Ishikawa (cell line): ENCODE measurements around the gene AQP2.

Experiments
- CEBPB ChIP-seq: IDR thresholded peaks from 2 replicates; pipeline ENCODE4 v1.6.1; 2012
- CREB1 ChIP-seq: IDR thresholded peaks from 2 replicates; pipeline ENCODE4 v1.6.1; 2012; ENCODE audit warnings: low read depth
- EGR1 ChIP-seq: IDR thresholded peaks from 2 replicates; pipeline ENCODE4 v1.6.1; 2012
- EP300 ChIP-seq: IDR thresholded peaks from 2 replicates; pipeline ENCODE4 v1.6.1; 2012; ENCODE audit warnings: borderline replicate concordance
- TAF1 ChIP-seq: IDR thresholded peaks from 2 replicates; pipeline ENCODE4 v1.6.1; 2012; ENCODE audit warnings: low read depth, mild to moderate bottlenecking
- TCF12 ChIP-seq: IDR thresholded peaks from 2 replicates; pipeline ENCODE4 v1.6.1; 2012; ENCODE audit warnings: low read depth
- TEAD4 ChIP-seq: IDR thresholded peaks from 2 replicates; pipeline ENCODE4 v1.6.1; 2012
- YY1 ChIP-seq: IDR thresholded peaks from 2 replicates; pipeline ENCODE4 v1.6.1; 2012; ENCODE audit warnings: low read depth
- ZBTB7A ChIP-seq: IDR thresholded peaks from 2 replicates; pipeline ENCODE4 v1.6.1; 2012; ENCODE audit warnings: low read depth
- TF ChIP-seq, protein P1 (sequence below): IDR thresholded peaks from 2 replicates; pipeline ENCODE4 v1.6.1; 2012
- TF ChIP-seq, protein P2 (sequence below): IDR thresholded peaks from 2 replicates; pipeline ENCODE4 v1.6.1; 2012; ENCODE audit warnings: low read depth, mild to moderate bottlenecking

DNA sequence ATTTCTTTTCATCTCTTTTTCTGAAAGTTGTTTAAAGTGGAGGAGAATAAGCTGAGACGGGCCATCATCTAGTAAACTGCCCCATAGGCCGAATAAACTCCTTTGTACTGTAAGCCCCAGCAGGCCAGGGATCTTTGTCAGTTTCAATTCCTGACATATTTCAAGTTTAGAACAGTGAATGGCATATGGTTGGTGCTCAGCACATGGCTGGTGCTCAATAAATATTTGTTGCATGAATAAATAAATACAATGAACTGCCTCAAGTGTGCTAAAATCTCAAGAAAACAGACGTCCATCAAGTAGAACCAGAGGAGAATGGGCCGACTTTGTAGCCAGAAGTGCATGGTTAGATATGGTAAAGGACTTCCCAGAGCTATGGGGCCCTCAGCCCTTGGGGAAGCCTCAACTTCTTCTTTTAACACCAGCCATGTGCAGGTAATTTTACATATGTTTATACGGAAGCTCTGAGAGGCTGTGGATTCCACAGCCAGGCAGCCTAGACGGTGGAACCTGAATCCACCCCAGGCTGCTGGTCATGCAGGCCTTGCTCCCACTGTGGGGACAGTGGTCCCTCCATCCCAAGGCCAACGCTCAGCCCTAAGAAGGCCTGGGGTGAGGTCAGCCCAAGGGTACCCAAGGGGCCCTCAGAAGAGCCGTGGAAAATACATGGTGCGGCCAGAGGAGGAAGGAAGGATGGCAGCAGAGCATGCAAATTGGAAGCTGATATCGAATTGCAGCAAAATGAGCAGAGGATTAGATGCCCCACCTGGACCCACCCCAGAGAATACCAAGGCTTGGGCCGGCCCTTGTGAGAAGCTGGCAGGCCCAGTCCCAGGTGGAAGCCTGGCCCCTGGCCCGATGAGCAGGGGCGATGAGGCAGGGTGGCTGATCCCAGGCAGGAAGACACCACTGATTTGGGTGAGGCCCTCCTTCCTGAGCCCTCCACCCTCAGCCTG lies 8.7 kb upstream of the AQP2 start:
- TF ChIP-seq TCF12 = peak; percentile 17; the same call in 1 of the 2 replicates
- TF ChIP-seq CEBPB = no peak
- TF ChIP-seq, protein P1, sequence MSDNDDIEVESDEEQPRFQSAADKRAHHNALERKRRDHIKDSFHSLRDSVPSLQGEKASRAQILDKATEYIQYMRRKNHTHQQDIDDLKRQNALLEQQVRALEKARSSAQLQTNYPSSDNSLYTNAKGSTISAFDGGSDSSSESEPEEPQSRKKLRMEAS = peak; percentile 67
- no peak; the same call in 1 of the 2 replicates for TF ChIP-seq EP300
- TF ChIP-seq, protein P2, sequence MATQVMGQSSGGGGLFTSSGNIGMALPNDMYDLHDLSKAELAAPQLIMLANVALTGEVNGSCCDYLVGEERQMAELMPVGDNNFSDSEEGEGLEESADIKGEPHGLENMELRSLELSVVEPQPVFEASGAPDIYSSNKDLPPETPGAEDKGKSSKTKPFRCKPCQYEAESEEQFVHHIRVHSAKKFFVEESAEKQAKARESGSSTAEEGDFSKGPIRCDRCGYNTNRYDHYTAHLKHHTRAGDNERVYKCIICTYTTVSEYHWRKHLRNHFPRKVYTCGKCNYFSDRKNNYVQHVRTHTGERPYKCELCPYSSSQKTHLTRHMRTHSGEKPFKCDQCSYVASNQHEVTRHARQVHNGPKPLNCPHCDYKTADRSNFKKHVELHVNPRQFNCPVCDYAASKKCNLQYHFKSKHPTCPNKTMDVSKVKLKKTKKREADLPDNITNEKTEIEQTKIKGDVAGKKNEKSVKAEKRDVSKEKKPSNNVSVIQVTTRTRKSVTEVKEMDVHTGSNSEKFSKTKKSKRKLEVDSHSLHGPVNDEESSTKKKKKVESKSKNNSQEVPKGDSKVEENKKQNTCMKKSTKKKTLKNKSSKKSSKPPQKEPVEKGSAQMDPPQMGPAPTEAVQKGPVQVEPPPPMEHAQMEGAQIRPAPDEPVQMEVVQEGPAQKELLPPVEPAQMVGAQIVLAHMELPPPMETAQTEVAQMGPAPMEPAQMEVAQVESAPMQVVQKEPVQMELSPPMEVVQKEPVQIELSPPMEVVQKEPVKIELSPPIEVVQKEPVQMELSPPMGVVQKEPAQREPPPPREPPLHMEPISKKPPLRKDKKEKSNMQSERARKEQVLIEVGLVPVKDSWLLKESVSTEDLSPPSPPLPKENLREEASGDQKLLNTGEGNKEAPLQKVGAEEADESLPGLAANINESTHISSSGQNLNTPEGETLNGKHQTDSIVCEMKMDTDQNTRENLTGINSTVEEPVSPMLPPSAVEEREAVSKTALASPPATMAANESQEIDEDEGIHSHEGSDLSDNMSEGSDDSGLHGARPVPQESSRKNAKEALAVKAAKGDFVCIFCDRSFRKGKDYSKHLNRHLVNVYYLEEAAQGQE = no peak
- no peak for TF ChIP-seq EGR1
- TF ChIP-seq TAF1 = no peak
- TF ChIP-seq YY1 = 0 out of 2 replicates have a peak, but pooled peaks have one; percentile 35
- TF ChIP-seq TEAD4 = peak; percentile 41
- TF ChIP-seq CREB1 = no peak
- TF ChIP-seq ZBTB7A = 0 out of 2 replicates have a peak, but pooled peaks have one; percentile 50
